ENCODE measurements around the gene MBD3.
"Not testable (repeated sequence)": the region's sequence is repeated elsewhere in the genome, so short reads cannot be mapped to it uniquely, and the experiment has no call there.

The MBD3 gene

DNA sequence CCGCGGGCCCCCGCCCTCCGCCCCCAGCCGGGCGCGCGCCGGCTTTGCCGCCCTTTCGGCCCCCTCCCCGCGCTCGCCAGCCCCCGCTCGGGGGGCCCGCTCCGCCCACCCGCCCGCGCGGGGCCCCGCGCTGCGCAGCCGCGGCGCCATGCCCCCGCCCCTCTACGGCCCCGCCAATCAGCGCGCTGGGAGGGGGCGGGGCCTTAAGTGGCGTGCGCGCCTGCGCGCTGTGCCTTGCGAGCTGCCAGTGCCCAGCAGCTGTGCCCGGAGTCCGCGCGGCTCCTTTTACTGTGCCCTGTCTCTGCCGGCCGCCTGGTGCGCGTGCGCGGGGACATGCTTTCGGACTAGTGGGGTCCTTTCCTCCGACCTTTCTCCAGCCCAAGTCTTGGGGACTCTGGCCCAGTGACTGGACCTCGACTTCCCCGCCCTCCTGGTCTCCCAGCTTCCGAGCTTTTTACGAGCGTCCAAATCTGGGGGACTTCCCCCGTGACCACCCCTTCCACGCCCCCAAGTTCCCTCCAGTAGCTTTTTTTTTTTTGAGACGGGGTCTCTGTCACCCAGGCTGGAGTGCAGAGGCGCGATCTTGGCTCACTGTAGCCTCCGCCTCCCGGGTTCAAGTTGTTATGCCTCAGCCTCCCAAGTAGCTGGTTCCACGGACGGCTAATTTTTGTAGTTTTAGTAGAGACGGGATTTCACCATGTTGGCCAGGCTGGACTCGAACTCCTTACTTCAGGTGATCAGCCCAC, at the start of gene MBD3:
MBD3 (minus strand) TSS at position 111 of the 746 bp plus-strand sequence. CDS start 234 bp downstream, outside the sequence.
- DNase-seq: peak; percentile 81 to 90

- DNase-seq: not testable (repeated sequence)
Measured at GRCh38 chr19:1640893-1641448, 48.3 kb upstream of the MBD3 start.

DNA sequence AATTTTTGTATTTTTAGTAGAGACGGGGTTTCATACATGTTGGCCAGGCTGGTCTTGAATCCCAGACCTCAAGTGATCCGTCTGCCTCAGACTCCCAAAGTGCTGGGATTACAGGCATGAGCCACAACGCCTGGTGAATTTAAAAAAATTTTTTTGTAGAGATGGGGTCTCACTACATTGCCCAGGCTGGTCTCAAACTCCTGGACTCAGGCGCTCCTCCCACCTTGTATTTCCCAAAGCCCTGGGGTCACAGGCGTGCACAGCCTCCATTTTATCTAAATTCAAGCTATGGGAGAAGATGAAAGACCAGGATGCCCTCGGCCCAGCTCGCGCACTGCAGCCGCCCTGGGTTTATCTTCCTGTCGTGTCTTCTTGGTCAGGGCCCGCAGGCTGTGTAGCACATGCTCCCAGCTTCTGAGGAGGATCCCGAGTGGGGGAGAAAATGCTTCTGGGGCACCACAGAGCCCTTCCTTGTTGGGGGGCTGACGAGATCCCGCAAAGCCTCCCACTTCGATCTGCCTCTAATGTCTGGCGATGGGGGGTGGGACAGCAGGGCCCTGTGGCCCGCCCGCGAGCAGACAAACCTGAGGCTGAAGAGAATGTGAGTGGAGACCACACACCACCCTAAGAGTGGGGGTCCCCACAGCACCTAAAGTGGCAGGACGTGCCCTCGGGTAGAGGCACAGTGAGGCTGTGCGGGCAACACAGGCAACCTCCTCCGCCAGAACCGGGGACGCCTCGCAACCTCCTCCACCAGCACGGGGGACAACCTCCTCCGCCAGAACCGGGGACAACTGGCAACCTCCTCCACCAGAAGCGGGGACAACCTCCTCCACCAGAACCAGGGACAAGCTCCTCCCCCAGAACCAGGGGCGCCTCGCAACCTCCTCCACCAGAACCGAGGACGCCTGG, 43.9 kb upstream of the MBD3 start:
- DNase-seq: no peak

DNA sequence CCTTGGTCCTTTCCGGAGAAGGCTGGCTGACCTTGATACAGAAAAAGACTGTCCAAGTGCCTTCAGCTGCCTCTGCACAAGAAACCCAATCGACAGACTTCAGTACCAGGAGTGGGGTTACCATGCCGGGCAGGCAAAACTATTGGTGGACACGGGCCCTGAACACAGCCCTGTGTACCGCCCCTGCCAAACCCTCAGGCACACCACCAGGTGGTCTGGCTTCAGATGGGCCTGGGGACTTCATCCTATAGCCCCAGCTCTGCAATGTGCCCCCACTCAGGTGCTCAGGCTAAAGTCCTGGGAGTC, 42.2 kb upstream of the MBD3 start:
- no peak for DNase-seq

GRCh38 chr19:1634242-1634937, 41.7 kb upstream of the MBD3 start:
- no peak for DNase-seq

- DNase-seq: no peak
Measured at GRCh38 chr19:1633269-1633826, 40.7 kb upstream of the MBD3 start.

- no peak for DNase-seq
Measured at GRCh38 chr19:1632462-1633268, 40.0 kb upstream of the MBD3 start.

DNA sequence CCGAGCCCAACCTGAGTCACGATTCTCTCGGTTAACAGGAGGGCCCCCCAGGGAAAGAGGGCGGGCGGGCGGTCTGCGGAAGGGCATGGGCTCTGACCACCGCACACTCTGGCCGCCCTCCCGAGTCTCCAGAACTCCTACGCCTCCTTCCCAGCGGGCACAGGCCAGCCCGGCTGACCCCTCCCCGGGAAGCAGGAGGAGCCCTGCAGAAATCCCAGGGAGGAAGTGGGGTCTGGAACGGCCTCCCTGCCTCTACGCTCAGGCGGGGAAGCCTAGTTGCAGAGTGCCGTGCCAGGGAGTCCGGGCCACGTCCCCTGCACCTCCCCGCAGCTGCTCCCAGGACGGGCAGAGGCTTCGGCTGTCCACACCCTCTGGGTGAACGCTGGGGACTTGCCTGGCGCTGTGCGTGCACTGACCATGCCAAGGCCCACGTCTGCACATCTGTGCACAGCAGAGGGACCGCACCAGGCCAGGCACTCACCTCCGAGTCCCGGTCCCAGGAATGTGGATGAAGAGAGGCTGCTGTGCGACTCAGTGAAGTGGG, 39.0 kb upstream of the MBD3 start:
- DNase-seq: no peak

- DNase-seq: no peak
Measured at GRCh38 chr19:1630811-1631210, 38.1 kb upstream of the MBD3 start.

DNA sequence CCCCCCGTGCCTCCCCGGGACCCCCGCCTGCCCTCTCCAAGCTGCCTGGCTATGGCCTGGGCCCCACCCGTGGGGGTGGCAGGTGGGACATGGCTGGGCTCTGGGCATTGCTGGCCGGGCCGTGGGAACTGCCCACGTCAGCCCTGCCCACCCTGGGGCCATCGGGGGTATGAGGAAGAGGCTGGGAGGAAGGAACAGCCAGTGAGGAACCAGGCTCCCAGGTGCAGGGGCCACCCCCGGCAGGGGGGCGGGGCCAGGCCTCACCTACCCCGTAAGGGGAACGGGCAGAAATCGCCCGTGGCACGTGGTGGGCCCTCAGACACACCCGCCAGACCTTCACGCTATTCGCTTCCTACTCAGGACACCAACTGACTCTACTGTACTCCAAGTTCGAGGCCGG, 37.3 kb upstream of the MBD3 start:
- DNase-seq: no peak

GRCh38 chr19:1629256-1629808, 36.7 kb upstream of the MBD3 start:
- DNase-seq: no peak

- no peak for DNase-seq
Measured at GRCh38 chr19:1627194-1627593, 34.5 kb upstream of the MBD3 start.

GRCh38 chr19:1626417-1627010, 33.8 kb upstream of the MBD3 start:
- no peak for DNase-seq

- peak in 1 of 2 experiments; percentile 2 for DNase-seq
Measured at GRCh38 chr19:1624458-1624857, 31.8 kb upstream of the MBD3 start.

DNA sequence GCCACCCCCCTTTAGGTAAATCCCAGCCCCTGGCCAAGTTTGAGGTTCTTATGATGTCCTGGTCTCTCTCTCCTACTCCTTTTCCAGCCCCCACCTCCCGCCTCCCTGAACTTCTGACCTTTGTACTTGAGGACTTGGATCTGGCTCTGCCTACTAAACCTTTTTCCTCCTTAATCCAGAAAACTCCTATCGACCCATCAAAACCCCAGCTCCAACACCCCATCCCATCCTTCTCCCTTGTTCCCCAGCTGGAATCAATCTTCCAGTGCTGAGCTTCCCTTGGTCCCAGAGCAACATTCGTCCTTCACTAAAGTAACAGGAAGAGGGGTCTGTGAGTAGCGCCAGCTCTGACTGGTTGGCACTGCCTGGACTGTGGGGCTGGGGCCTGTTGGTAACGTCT, 29.9 kb upstream of the MBD3 start:
- DNase-seq: no peak

DNA sequence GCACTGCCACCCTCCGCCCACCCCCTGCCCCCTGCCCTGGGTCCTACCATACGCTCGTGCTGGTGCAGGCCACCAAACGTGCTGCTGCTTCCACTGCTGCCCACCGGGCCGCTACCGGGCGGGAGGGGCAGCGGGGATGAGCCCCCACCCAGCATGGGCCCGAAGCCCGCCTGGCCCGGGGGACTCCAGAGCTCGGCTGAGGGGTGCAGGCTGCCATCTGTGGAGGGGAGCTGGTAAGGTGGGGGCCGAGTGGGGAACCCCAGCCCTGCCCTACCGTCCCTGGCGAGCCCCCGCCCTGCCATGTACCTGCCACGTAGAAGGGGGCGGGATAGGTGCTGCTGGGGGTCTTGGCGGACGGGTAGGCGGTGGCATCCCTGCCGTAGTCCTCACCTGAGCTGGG, 29.3 kb upstream of the MBD3 start:
- no peak for DNase-seq

DNA sequence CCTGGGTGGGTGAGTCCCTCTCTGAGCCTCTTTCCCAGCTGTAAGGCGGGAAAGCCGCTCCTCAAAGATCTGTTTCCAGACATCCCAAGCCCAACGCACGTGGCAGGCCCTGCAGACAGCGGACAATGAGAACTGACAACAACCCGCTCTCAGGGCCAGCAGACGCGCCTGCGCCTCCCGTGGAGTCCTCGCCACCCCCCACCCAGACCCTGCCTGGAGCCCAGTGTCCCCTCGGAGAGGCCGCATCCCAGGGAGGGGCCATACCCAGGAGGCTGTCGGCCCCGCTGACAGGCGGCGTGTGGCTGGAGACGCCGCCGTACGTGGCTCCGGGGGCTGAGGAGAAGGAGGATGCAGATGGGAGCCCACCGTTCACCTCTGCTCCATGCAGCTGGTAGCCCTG, 28.9 kb upstream of the MBD3 start:
- DNase-seq: no peak

- DNase-seq: no peak
Measured at GRCh38 chr19:1621021-1621420, 28.4 kb upstream of the MBD3 start.

DNA sequence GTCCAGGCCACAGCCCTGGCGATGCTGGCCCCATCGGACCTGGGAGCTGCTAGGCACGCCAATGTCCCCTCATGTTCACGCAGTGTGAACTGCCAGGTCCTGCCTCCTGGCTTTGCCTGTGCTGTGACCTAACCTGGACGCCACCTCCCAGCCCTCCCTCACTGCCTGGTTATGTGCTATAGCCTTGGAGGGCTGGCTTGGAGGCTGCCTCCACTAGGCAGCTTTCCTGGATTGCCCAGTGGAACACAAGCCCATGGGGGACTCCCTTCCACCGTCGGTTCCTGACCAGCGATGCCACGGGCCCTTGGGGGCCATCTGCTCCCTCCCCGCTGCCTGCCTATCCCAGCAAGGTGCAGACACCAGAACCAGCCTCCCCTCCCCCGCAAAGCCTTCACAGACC, 27.8 kb upstream of the MBD3 start:
- DNase-seq: no peak

DNA sequence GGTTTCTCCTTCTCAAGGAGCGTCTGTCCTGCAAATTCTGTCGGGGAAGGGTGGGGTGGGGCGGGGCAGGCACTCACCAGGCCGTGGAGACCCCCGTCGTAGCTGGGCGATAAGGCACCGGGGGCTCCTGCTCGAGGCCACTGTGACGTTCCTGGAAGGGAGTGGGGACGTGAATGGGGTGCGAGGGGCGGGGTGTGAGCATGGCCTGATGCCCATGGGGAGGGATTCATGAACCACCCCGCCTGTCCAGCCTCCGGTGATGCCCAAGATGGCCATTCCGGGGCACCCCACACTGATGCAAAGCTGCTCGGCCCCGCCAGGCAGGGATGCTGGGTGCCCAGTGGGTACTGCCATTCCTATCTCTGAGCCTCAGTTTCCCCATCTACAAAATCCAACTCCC, 27.0 kb upstream of the MBD3 start:
- DNase-seq: no peak

DNA sequence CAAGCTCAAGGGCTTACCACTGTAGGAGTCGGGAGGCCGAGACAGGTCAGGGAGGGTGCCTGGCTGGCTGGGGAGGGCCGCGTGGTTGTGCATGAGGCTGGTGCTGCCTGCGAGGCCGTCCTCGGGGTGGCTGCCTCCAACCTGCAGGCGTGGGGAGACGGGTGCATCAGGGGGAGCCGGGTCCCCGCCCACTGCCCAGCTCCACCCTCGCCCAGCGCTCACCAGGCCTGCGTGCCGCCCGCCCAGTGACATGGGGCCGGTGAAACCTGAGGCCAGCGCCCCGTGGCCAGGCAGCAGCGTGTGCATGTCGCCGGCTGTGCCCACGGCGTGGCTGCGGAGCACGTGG, 26.4 kb upstream of the MBD3 start:
- DNase-seq: no peak
